NCI-H187 treated with DMSO at 0.1 percent for 48 hours (cell line): Measurements from ENCODE around the gene RAB3IL1.
"Not testable (repeated sequence)": the region's sequence is repeated elsewhere in the genome, so short reads cannot be mapped to it uniquely, and the experiment has no call there.

Source experiments
- DNase-seq: peaks from one replicate; lab custom pipeline; 2025; lab: John Stamatoyannopoulos, UW

RAB3IL1 gene

GRCh38 chr11:61885784-61886580 is 31.4 kb downstream of the RAB3IL1 start:
- no peak for DNase-seq

- DNase-seq, result peak; percentile 77
These were observed 32.1 kb downstream of the RAB3IL1 start for GRCh38 chr11:61885166-61885778.

- DNase-seq, result no peak
These were observed 33.4 kb downstream of the RAB3IL1 start for GRCh38 chr11:61883947-61884346.

- DNase-seq, result no peak
These were observed 34.0 kb downstream of the RAB3IL1 start for GRCh38 chr11:61883327-61883726.

GRCh38 chr11:61882879-61883278 is 34.5 kb downstream of the RAB3IL1 start:
- no peak for DNase-seq

GRCh38 chr11:61882267-61882666 is 35.1 kb downstream of the RAB3IL1 start:
- not testable (repeated sequence) for DNase-seq

GRCh38 chr11:61881397-61881796 is 36.0 kb downstream of the RAB3IL1 start:
- DNase-seq, result no peak

GRCh38 chr11:61880454-61880853 is 36.9 kb downstream of the RAB3IL1 start:
- no peak for DNase-seq

GRCh38 chr11:61880031-61880430 is 37.3 kb downstream of the RAB3IL1 start:
- no peak for DNase-seq

GRCh38 chr11:61879152-61879551 is 38.2 kb downstream of the RAB3IL1 start:
- no peak for DNase-seq

GRCh38 chr11:61875698-61876097 is 41.7 kb downstream of the RAB3IL1 start:
- no peak for DNase-seq

- no peak for DNase-seq
These were observed 42.5 kb downstream of the RAB3IL1 start for GRCh38 chr11:61874853-61875252.

- DNase-seq, result no peak
These were observed 43.0 kb downstream of the RAB3IL1 start for GRCh38 chr11:61874377-61874809.

GRCh38 chr11:61873588-61874376 is 43.6 kb downstream of the RAB3IL1 start:
- DNase-seq, result no peak

- DNase-seq, result no peak
These were observed 44.3 kb downstream of the RAB3IL1 start for GRCh38 chr11:61872935-61873565.

- DNase-seq, result no peak
These were observed 46.2 kb downstream of the RAB3IL1 start for GRCh38 chr11:61871158-61871597.

- DNase-seq, result no peak
These were observed 46.8 kb downstream of the RAB3IL1 start for GRCh38 chr11:61870541-61871031.

- no peak for DNase-seq
These were observed 47.5 kb downstream of the RAB3IL1 start for GRCh38 chr11:61869708-61870451.

GRCh38 chr11:61869429-61869707 is 48.0 kb downstream of the RAB3IL1 start:
- DNase-seq, result no peak

- no peak for DNase-seq
These were observed 48.6 kb downstream of the RAB3IL1 start for GRCh38 chr11:61868571-61869428.

GRCh38 chr11:61866958-61867343 is 50.4 kb downstream of the RAB3IL1 start:
- DNase-seq, result no peak
